ENCODE data around the gene GGNBP2.
A peak's percentile ranks its signal among the peaks of the same experiment; 100 is the strongest.

GGNBP2 gene

GRCh38 chr17:36566081-36566480 is 21.4 kb downstream of the GGNBP2 start:
- no peak for DNase-seq (ENCODE audit: low spot score)

- DNase-seq (ENCODE audit: low spot score), result no peak
Measured at GRCh38 chr17:36575028-36575427, 30.3 kb downstream of the GGNBP2 start.

DNA sequence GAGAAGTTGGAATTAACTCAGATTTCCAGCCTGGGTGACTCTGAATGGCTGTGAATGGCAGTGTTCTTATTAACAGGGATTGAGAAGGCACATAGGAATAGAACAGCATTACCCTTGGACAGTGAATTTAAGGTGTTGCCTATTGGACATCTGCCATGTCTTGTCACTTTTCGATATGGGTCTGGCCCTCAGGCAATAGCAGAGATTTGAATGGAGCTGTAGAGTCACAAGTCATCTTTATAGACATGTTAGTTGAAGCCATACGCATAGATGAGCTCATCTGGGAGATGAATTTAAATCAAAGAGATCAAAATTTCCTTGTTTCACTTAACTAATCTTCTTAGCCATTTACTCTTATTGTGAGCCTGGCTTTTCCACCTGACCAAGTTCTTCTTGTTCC is 32.1 kb downstream of the GGNBP2 start:
- no peak for DNase-seq (ENCODE audit: low spot score)

DNA sequence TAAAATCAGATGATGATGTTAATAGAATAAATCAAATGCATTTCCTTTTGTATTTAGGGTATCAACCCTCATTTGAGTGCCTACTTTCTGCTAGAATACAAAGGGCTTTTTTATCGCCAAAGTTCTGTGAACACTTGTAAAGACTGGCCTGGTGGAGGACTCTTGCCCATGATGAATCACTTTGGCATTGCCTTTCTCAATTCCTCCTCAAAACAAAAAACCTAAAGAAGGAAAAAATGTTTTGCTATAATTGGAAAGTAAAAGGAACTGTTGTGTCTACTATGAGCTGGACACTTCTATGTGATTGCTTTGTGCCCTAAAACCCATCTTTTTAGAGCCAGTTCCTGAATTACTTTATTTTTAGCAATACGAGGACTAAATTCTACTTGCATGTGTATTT is 34.0 kb downstream of the GGNBP2 start:
- DNase-seq (ENCODE audit: low spot score), result peak; percentile 43

DNA sequence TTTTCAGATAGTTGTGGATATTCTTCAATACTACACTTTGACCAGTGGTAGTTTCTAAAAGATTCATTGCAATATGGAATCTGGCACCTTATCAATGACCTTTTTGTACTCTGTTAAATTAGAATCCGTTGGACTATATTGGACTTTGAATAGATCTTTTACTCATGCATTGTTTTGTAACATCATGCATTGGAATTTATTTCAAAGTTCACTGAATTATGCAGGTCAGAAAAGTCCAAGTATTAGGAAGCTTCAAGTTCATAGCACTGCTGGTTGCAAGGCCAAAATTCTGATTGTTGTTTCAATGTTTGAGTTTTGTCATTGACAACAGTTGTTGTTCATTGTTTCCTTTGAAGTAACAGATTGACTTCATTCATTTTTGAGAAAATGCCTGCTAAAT is 39.1 kb downstream of the GGNBP2 start:
- no peak for DNase-seq (ENCODE audit: low spot score)

- no peak for DNase-seq (ENCODE audit: low spot score)
Measured at GRCh38 chr17:36586138-36586537, 41.4 kb downstream of the GGNBP2 start.

DNA sequence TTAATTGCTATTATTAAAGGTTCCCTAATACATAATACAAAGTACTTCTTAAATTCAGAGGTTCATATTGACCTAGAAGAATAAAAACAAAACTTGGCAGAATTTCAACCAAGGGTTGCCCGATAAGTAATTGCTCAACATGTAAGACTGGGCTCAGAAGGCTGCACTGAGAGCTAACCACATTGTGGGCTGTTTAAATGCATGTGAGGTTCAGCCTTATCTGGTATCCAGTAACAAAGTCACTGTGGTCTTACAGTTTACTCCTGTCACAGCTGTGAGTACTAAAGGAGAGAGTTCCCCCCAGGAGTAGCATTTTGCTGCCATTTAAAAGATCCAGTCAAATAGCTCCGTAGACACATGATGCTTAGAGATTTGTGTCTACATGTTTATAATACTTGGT is 45.4 kb downstream of the GGNBP2 start:
- no peak for DNase-seq (ENCODE audit: low spot score)

GRCh38 chr17:36591434-36592315 is 47.0 kb downstream of the GGNBP2 start, which contains the start of gene DHRS11:
Gene DHRS11 (plus strand): TSS chr17:36591879. CDS start chr17:36592010, 131 bp downstream.
- peak; percentile 65 for DNase-seq (ENCODE audit: low spot score)

- no peak for DNase-seq (ENCODE audit: low spot score)
Measured at GRCh38 chr17:36592316-36592715, 47.6 kb downstream of the GGNBP2 start.

- no peak for DNase-seq (ENCODE audit: low spot score)
Measured at GRCh38 chr17:36592716-36593321, 48.1 kb downstream of the GGNBP2 start.

- no peak for DNase-seq (ENCODE audit: low spot score)
Measured at GRCh38 chr17:36593656-36594316, 49.1 kb downstream of the GGNBP2 start.

- DNase-seq (ENCODE audit: low spot score), result no peak
Measured at GRCh38 chr17:36594626-36595401, 50.1 kb downstream of the GGNBP2 start.

DNA sequence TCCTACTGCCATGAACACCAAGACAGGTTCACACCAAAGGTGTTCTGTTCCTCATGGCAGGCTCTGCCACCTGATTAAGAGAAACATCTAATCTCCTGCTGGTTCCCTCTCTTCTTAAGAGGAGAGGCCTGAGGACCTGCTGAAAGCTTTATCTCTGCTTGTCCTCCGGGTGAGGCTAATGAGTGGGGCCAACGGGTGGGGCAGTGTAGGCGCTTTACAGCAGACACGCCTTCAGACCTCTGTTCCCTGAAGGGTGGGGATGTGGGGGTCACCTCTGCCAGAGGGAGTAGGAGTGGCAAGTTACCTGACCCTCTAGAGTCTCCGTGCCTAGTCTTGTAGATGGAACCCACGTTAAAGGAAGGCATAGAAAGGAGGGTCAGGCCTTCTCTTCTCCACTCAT is 52.5 kb downstream of the GGNBP2 start:
- DNase-seq (ENCODE audit: low spot score), result no peak

- no peak for DNase-seq (ENCODE audit: low spot score)
Measured at GRCh38 chr17:36597866-36598777, 53.4 kb downstream of the GGNBP2 start.

- no peak for DNase-seq (ENCODE audit: low spot score)
Measured at GRCh38 chr17:36598951-36599401, 54.3 kb downstream of the GGNBP2 start.

DNA sequence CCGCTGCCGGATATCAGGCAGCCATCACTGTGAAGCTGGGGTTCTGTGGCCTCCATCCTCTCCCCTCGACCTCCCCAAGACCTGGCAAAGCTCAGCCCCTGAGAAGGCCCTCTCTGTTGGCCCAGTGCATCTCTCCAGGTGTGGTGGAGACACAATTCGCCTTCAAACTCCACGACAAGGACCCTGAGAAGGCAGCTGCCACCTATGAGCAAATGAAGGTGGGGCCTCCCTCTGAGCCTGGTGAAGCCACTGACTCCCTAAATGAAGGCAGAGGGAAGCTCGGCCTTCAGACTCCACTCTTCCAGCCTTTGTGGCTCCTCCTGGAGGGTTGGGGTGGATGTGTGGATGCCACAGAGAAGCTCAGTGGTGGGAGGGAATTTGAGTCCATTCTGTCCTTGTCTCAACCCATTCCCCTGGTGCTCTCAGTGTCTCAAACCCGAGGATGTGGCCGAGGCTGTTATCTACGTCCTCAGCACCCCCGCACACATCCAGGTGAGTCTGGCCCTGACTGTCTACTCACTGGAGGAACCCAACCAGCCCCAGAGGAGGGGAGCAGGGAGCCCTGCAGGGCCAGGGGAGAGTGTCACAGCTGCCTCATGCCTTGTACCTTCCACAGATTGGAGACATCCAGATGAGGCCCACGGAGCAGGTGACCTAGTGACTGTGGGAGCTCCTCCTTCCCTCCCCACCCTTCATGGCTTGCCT is 55.0 kb downstream of the GGNBP2 start:
- no peak for DNase-seq (ENCODE audit: low spot score)

DNA sequence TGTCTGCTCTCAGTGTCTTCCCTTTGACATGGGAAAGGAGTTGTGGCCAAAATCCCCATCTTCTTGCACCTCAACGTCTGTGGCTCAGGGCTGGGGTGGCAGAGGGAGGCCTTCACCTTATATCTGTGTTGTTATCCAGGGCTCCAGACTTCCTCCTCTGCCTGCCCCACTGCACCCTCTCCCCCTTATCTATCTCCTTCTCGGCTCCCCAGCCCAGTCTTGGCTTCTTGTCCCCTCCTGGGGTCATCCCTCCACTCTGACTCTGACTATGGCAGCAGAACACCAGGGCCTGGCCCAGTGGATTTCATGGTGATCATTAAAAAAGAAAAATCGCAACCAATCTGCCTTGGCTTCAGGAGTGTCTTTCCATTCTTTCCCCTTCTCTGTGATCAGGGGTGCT is 55.7 kb downstream of the GGNBP2 start:
- DNase-seq (ENCODE audit: low spot score), result no peak

GRCh38 chr17:36600936-36601302 is 56.2 kb downstream of the GGNBP2 start:
- no peak for DNase-seq (ENCODE audit: low spot score)

DNA sequence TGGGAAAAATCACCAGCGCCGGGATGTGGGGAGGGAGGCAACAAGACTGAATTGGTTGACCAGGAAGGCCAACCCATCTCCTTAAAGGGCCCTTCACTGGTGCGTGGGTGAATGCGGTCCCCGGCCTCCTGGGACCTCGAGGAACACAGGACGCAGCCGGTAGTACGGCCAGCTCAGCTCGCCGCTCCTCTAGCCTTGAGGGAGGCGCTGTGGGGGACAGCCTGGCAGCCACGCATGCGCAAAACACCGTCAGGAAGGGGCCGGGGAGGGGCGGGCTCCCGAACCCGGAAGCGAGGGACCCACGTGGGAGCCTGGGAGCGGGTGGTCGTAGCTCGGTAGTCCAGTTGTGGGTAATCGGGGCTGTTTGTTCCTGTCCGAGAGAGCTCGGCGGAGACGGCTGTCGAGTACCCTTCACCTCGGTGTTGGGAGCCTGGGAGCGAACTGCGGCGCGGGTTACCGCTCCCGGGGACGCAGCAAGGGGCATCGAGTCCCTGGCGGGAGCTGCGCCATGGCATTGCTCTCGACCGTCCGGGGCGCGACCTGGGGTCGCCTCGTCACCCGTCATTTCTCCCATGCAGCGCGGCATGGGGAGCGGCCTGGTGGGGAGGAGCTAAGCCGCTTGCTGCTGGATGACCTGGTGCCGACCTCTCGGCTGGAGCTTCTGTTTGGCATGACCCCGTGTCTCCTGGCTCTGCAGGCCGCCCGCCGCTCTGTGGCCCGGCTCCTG is 56.7 kb downstream of the GGNBP2 start, which contains the start of gene MRM1:
TSS of gene MRM1 (plus strand) at position 281 of the 727 bp plus-strand sequence. CDS start at position 509, 228 bp downstream.
- DNase-seq (ENCODE audit: low spot score), result peak; percentile 93
